Activated CD4-positive, alpha-beta T cell treated with anti-CD3 and anti-CD28 coated beads for 36 hours (primary cell): ENCODE measurements around the gene NR2E3. TPM values are rescaled to one million over a fixed set of nuclear protein-coding genes. Genes with fewer than 3 reads are reported as not detected.

Experiments used
- ATAC-seq: fragments of 200-7000 bp; cut with Tn5 transposase; one replicate; pipeline ENCODE4 v1.10.0; 2021; ENCODE audit warnings: mild to moderate bottlenecking, moderate library complexity
- CTCF ChIA-PET: fragments of 350-600 bp; sonication (Branson Sonifier 250); formaldehyde crosslinking; loops from one replicate; lab custom pipeline; 2021; ENCODE audit warnings: antibody characterized with exemption; lab: Charles Lee
- POLR2A ChIA-PET: fragments of 350-600 bp; sonication (Branson Sonifier 250); formaldehyde crosslinking; loops from one replicate; lab custom pipeline; 2021; ENCODE audit warnings: antibody characterized with exemption, inconsistent platforms; lab: Charles Lee
- DNase-seq: peaks from one replicate; pipeline ENCODE4 v3.0.0-alpha.2; 2020
- H3K27ac Mint-ChIP-seq: one replicate; pipeline ENCODE4 v1.8.0; 2021; ENCODE audit warnings: mixed read lengths
- H3K27me3 Mint-ChIP-seq: one replicate; pipeline ENCODE4 v1.8.0; 2021; ENCODE audit warnings: mixed read lengths
- H3K36me3 Mint-ChIP-seq: one replicate; pipeline ENCODE4 v1.8.0; 2021; ENCODE audit warnings: low read depth, mixed read lengths
- H3K4me1 Mint-ChIP-seq: one replicate; pipeline ENCODE4 v1.8.0; 2021; ENCODE audit warnings: mixed read lengths
- H3K4me3 Mint-ChIP-seq: one replicate; pipeline ENCODE4 v1.8.0; 2021; ENCODE audit warnings: mild to moderate bottlenecking, moderate library complexity, mixed read lengths
- H3K9me3 Mint-ChIP-seq: one replicate; pipeline ENCODE4 v1.8.0; 2021; ENCODE audit warnings: low read depth, mixed read lengths
- intact Hi-C, 2 experiments: fragments of 100-400 bp; cut with DNase I in 1 of 2; cut with micrococcal nuclease in 1 of 2; formaldehyde crosslinking; loops; one replicate each; pipeline versions ENCODE4 v1.14.2 to v1.15.1; 2022 to 2024; cut with DNase I, micrococcal nuclease
- total RNA-seq, 2 experiments: library from RNA; stranded (reverse); gene quantifications; one replicate each; pipeline ENCODE4 v1.2.3, GENCODE V29; 2021

NR2E3 gene
- total RNA-seq, 2 experiments from 2014 or later = not detected

DNA sequence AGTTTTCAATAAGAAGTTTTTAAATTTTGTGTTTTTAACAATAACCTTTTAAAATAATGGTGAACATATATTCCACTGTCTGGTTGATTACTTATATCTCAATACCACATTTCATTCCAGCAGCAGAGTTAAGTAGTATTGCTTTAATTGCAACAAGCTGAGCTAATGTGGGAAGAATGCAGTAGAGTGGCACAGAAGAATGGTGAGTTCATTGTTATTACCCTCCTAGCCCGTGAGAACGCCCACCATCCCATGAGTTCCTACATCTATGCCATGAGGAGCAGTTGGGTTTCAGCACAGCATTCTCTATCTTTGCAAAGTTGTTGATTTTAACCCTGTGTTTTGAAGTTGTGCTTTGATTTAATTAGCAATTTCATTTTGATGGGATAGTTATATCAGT is 17.8 kb upstream of the NR2E3 start:
- no peak overlapping the region for H3K27ac Mint-ChIP-seq

GRCh38 chr15:71798641-71799040 is 11.7 kb upstream of the NR2E3 start:
- ChIA-PET CTCF (interaction anchor here (1.6 kb wide), 1 partner anchor 48 kb away, joined by 5 read pairs; no protein-coding TSS in a partner anchor), POLR2A (no interaction called here)
- intact Hi-C loops = no loop called here
- ATAC-seq = no peak
- H3K4me1 Mint-ChIP-seq = no peaks in the 10 kb centered on the region
- no peaks in the 10 kb centered on the region for H3K9me3 Mint-ChIP-seq
- H3K27ac Mint-ChIP-seq = no peak overlapping the region
- no peaks in the 10 kb centered on the region for H3K36me3 Mint-ChIP-seq
- DNase-seq = no peak
- H3K27me3 Mint-ChIP-seq = peaks cover 16% of the 10 kb centered on the region
- no peak overlapping the region for H3K4me3 Mint-ChIP-seq

More for the DNA sequence above, 17.8 kb upstream of the NR2E3 start:
- ChIA-PET POLR2A (no interaction called here), CTCF (interaction anchor here (1.0 kb wide), 1 partner anchor 14 kb away, joined by 4 read pairs; no protein-coding TSS in a partner anchor)
- no peak overlapping the region for H3K4me3 Mint-ChIP-seq
- peaks cover 2% of the 10 kb centered on the region for H3K27me3 Mint-ChIP-seq
- H3K4me1 Mint-ChIP-seq = no peaks in the 10 kb centered on the region
- no peak for DNase-seq
- H3K36me3 Mint-ChIP-seq = no peaks in the 10 kb centered on the region
- H3K9me3 Mint-ChIP-seq = no peaks in the 10 kb centered on the region
- ATAC-seq = no peak
- intact Hi-C loops = no loop called here

DNA sequence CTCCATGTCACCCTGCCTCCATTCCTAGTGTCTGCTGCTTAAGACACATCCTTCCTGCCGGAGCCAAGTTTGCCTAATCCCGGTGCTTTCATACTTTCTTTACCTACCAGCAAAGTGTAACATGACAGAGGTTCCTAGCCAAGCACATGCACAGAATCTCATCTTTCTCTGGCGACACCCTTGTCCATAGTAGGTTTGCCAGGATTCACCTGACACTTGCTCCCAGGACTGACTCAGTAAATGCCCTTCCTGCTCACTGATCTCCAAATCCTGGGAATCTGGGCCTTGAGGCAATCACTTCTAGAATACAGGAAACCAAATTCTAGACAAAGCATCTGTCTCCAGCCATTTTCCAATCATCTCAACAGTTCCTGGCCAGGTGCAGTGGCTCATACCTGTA is 10.2 kb upstream of the NR2E3 start:
- Mint-ChIP-seq H3K27ac (no peak overlapping the region), H3K4me3 (no peak overlapping the region), H3K4me1 (no peaks in the 10 kb centered on the region), H3K36me3 (no peaks in the 10 kb centered on the region), H3K27me3 (peaks cover 16% of the 10 kb centered on the region), H3K9me3 (no peaks in the 10 kb centered on the region)
- POLR2A ChIA-PET = no interaction called here
- ATAC-seq (no peak), DNase-seq (no peak)
- CTCF ChIA-PET = interaction anchor here (0.7 to 4.7 kb wide), 4 partner anchors 19 to 56 kb away, joined by 3 to 16 read pairs (median 5); no protein-coding TSS in a partner anchor
- intact Hi-C loops = loop anchor here (2.0 to 10.0 kb wide), 4 partner anchors 19 to 975 kb away; no protein-coding TSS in a partner anchor

GRCh38 chr15:71800835-71801745 is 9.3 kb upstream of the NR2E3 start:
- H3K36me3 Mint-ChIP-seq = no peaks in the 10 kb centered on the region
- CTCF ChIA-PET = interaction anchor here (0.6 to 4.7 kb wide), 14 partner anchors 10 to 437 kb away, joined by 3 to 16 read pairs (median 4); no protein-coding TSS in a partner anchor
- peaks cover 16% of the 10 kb centered on the region for H3K27me3 Mint-ChIP-seq
- DNase-seq = peak; percentile 38
- no peak overlapping the region for H3K27ac Mint-ChIP-seq
- intact Hi-C loops = loop anchor here (1.0 to 10.0 kb wide), 5 partner anchors 20 to 976 kb away; no protein-coding TSS in a partner anchor
- peak; percentile 49 for ATAC-seq
- no peaks in the 10 kb centered on the region for H3K9me3 Mint-ChIP-seq
- H3K4me1 Mint-ChIP-seq = no peaks in the 10 kb centered on the region
- no peak overlapping the region for H3K4me3 Mint-ChIP-seq
- POLR2A ChIA-PET = no interaction called here

GRCh38 chr15:71801935-71802655 is 8.3 kb upstream of the NR2E3 start:
- DNase-seq (no peak), ATAC-seq (no peak)
- Mint-ChIP-seq H3K4me1 (no peaks in the 10 kb centered on the region), H3K9me3 (no peaks in the 10 kb centered on the region), H3K27me3 (peaks cover 14% of the 10 kb centered on the region), H3K36me3 (no peaks in the 10 kb centered on the region), H3K4me3 (no peak overlapping the region), H3K27ac (no peak overlapping the region)
- ChIA-PET POLR2A (no interaction called here), CTCF (interaction anchor here (0.6 to 4.7 kb wide), 16 partner anchors 11 to 966 kb away, joined by 3 to 16 read pairs (median 4); no protein-coding TSS in a partner anchor)
- intact Hi-C loops = loop anchor here (1.0 to 10.0 kb wide), 6 partner anchors 21 to 977 kb away; no protein-coding TSS in a partner anchor

DNA sequence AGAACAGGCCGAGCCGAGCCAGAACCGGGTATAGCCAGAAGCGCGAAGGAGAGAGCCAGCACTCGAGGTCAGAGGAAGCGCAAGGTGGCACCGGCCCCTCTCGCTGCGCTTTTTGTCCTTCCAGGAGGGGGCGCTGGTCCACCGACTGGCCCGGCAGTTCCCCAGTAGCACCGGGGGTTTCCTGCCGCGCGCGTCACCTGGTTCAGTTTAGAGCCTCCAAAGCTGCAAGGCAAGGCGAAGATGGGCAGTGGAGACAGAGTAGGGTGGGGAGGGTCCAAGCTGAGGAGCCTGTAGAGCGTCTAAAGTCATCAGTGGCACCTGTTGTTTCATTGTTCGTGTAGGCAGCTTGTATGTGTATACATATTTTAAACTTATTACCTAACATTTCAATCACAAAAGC is 7.6 kb upstream of the NR2E3 start:
- intact Hi-C loops = loop anchor here in 1 of 2 experiments (1.0 to 10.0 kb wide), 2 partner anchors 354 to 978 kb away; no protein-coding TSS in a partner anchor
- CTCF ChIA-PET = interaction anchor here (1.0 to 4.7 kb wide), 7 partner anchors 12 to 354 kb away, joined by 3 to 16 read pairs (median 7); no protein-coding TSS in a partner anchor

DNA sequence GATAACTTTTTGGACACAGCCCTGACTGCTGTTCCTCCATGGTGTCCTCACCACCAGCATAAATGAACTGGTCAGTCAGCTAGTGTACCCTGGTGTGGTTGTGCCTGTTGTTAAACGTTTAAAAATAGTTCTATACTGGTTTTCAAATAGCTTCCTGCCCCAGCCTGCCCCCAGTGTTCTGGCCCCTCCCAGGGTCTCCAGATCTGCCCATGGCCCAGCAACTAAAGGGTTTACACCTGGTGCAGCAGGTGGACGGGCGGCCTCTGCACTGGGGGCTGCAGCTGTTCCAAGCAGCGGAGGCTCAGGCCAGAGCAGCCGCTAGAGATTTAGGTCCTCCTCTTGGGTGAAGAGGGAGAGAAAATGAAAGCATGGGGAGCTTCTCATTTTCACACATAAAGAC is 6.1 kb upstream of the NR2E3 start:
- Mint-ChIP-seq H3K9me3 (no peaks in the 10 kb centered on the region), H3K27ac (no peak overlapping the region), H3K36me3 (no peaks in the 10 kb centered on the region), H3K4me1 (no peaks in the 10 kb centered on the region), H3K27me3 (peaks cover 14% of the 10 kb centered on the region), H3K4me3 (no peak overlapping the region)
- ChIA-PET POLR2A (interaction anchor here (0.6 to 0.9 kb wide), 2 partner anchors 58 to 66 kb away, joined by 3 to 4 read pairs; no protein-coding TSS in a partner anchor), CTCF (interaction anchor here (0.6 to 4.7 kb wide), 5 partner anchors 14 to 353 kb away, joined by 3 to 16 read pairs (median 6); no protein-coding TSS in a partner anchor)
- DNase-seq (no peak), ATAC-seq (no peak)
- intact Hi-C loops = loop anchor here in 1 of 2 experiments (10.0 kb wide), 1 partner anchor 979 kb away; no protein-coding TSS in a partner anchor

More for the DNA sequence above, 7.6 kb upstream of the NR2E3 start:
- peak; percentile 72 for DNase-seq
- no peak overlapping the region for H3K4me3 Mint-ChIP-seq
- H3K4me1 Mint-ChIP-seq = no peaks in the 10 kb centered on the region
- no peak overlapping the region for H3K27ac Mint-ChIP-seq
- peaks cover 14% of the 10 kb centered on the region for H3K27me3 Mint-ChIP-seq
- ATAC-seq = peak; percentile 49
- H3K9me3 Mint-ChIP-seq = no peaks in the 10 kb centered on the region
- H3K36me3 Mint-ChIP-seq = no peaks in the 10 kb centered on the region
- POLR2A ChIA-PET = no interaction called here

DNA sequence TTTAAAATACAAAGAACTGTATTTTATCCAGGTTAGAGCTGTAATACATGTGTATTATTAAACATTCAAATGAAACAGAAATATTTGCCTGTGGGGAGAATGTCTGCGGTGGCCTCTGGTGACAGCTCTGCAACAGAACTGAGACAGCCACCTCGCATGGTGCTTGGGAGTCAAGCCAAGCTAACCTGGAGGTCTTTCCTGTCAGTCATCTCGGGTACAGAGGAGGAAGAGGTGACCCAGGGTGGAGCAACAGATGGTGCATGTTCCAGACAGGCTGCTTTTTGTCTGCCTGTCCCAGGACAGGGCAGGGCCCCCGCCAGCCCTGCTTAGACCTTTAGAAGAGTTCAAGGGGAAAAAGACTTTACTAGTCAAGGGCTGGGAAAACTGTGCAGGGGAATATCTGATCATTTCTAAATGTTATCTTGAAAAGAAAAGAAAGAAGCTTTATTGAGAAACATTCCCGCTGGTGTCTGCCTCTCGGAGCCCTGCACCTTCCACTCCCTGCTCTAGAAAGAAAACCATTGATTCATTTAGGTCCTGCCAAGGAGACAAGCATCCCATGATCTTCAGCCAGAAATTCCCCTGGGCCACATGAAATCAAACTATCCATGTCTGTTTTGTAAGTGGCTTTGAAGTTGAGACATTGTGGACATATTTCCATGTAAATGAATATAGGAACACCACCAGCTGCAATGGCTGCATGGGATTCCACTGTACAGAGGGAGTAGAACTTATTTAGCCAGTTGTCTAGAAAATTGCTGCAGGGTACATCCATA is 5.5 kb upstream of the NR2E3 start:
- POLR2A ChIA-PET = interaction anchor here (0.6 to 0.9 kb wide), 2 partner anchors 58 to 67 kb away, joined by 3 to 4 read pairs; no protein-coding TSS in a partner anchor
- intact Hi-C loops = loop anchor here in 1 of 2 experiments (10.0 kb wide), 1 partner anchor 980 kb away; no protein-coding TSS in a partner anchor
- no peak overlapping the region for H3K27ac Mint-ChIP-seq
- no peak for ATAC-seq
- H3K9me3 Mint-ChIP-seq = no peaks in the 10 kb centered on the region
- H3K36me3 Mint-ChIP-seq = no peaks in the 10 kb centered on the region
- H3K27me3 Mint-ChIP-seq = peaks cover 14% of the 10 kb centered on the region
- H3K4me3 Mint-ChIP-seq = no peak overlapping the region
- no peaks in the 10 kb centered on the region for H3K4me1 Mint-ChIP-seq
- CTCF ChIA-PET = interaction anchor here (1.0 to 4.7 kb wide), 3 partner anchors 53 to 352 kb away, joined by 4 to 16 read pairs (median 6); no protein-coding TSS in a partner anchor
- DNase-seq = no peak

DNA sequence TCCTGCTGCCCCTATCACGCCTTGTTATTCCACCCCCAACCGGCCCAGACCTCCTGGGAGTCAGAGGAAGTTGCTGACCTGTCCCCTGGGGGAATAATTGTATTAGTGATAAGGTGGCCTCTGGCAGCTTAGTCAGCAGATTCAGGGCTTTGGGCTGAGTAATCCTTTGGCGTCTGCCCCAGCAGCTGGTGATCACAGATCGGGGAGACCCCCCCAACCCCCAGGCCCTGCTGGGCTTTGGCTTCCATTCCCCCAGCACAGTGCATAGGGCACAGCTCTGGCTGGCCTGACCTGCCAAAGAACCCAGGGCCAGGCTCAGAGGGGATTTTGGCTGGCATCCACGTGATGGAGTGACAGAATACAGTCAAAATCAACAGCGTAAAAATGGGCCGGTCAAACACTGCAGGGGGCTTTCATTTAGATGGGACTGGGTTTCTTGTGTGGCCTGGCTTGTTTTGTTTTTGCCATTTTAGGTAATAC is 3.9 kb upstream of the NR2E3 start:
- no peak for DNase-seq
- CTCF ChIA-PET = no interaction called here
- POLR2A ChIA-PET = no interaction called here

DNA sequence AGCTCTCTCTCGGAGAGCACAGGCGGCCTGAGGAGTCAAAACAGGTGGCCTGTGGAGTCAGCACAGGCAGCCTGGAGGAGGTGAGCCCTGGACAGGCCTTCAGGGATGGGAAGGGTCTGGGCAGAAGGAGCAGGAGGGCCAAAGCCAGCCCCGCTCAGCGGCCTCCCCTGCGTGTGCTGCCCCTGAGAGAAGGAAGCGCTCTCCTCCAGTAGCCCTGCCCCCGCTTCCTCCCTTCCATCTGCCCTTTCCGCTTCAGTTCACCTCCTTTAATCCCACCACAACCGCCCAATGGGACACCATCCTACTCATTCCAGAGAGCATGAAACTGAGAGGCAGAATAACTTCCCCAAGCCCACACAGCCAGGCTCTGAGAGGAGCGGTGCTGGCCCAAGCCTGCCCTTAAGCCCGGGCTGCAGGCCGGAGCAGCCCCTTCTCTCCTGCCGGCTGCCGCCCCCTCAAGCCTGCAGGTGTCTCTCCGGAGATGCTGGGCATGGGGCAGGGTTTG is 3.2 kb upstream of the NR2E3 start:
- POLR2A ChIA-PET = no interaction called here
- Mint-ChIP-seq H3K4me3 (no peak overlapping the region), H3K27ac (no peak overlapping the region), H3K36me3 (no peaks in the 10 kb centered on the region), H3K27me3 (peaks cover 3% of the 10 kb centered on the region), H3K4me1 (no peaks in the 10 kb centered on the region), H3K9me3 (no peaks in the 10 kb centered on the region)
- CTCF ChIA-PET = no interaction called here
- ATAC-seq (no peak), DNase-seq (no peak)
- intact Hi-C loops = loop anchor here in 1 of 2 experiments (10.0 kb wide), 1 partner anchor 982 kb away; no protein-coding TSS in a partner anchor

More for the DNA sequence above, 3.9 kb upstream of the NR2E3 start:
- Mint-ChIP-seq H3K4me1 (no peaks in the 10 kb centered on the region), H3K4me3 (no peak overlapping the region), H3K27ac (no peak overlapping the region), H3K27me3 (peaks cover 3% of the 10 kb centered on the region), H3K9me3 (no peaks in the 10 kb centered on the region), H3K36me3 (no peaks in the 10 kb centered on the region)
- intact Hi-C loops = loop anchor here in 1 of 2 experiments (10.0 kb wide), 1 partner anchor 982 kb away; no protein-coding TSS in a partner anchor
- no peak for ATAC-seq
